Measurements from ENCODE around the gene CNFN. TPM values are rescaled to one million over a fixed set of nuclear protein-coding genes. Genes with fewer than 3 reads are reported as not detected.

Gene CNFN, protein sequence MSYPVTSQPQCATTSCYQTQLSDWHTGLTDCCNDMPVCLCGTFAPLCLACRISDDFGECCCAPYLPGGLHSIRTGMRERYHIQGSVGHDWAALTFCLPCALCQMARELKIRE
- total RNA-seq = 1.6 and 1.8 TPM in 2 replicates

DNA sequence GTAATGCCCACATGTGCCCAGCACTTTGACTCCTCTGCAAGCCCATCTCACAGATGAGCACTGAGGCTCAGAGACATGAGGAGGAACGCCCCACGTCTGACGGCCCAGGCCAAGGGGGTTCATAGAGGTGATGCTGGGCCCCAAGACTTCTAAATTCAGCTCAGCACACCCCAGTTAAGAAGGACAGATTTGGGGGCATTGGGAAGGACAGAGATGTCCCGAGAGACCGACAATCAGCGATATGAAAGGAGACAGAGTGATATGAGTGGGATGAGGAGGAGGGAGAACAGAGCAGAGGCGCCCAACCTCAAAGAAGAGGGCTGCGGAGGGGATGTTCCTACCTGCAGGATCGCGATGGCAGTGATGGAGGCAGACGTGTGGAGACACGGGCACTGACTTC is at the start of gene CNFN:
Gene CNFN (minus strand): TSS at position 399 of the 400 bp plus-strand sequence. CDS start 1,260 bp downstream, outside the sequence.

DNA sequence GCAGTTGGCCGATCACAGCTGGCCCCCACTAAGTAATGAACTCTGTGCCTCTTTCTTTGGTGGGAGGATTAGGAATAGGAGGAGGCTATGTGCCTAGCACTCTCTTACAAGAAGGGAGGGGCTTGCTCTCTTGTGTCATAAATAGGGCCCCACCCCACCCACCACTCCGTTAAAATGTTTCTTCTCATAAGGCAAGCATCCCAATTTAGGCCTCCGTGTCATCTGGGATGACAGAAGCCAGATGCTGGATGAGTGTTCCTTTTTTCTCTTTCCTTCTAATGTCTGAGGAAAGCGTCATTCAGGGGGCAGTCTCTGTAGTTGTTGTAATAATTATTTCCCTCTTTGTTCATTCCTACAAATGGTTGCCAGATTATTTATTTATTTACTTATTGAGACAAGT is 37.2 kb upstream of the CNFN start, which contains the start of gene LIPE:
Gene LIPE (minus strand): TSS at position 76 of the 400 bp plus-strand sequence. CDS start 239 bp downstream, outside the sequence.

Other genes with a start within 250 kb of the CNFN start
- gene DEDD2, start 172.6 kb downstream of the CNFN start, total RNA-seq = 12.0 and 13.4 TPM in 2 replicates
- gene ZNF526, start 170.0 kb downstream of the CNFN start, total RNA-seq = 4.3 and 8.2 TPM in 2 replicates
- 16.3 and 17.9 TPM in 2 replicates for gene GSK3A, start 147.7 kb downstream of the CNFN start, total RNA-seq
- 36.2 and 47.7 TPM in 2 replicates for gene ERF, start 135.2 kb downstream of the CNFN start, total RNA-seq
- 42.0 and 69.8 TPM in 2 replicates for gene CIC, start 121.0 kb downstream of the CNFN start, total RNA-seq
- 0.35 and 8.3 TPM in 2 replicates for gene PRR19, start 88.2 kb downstream of the CNFN start, total RNA-seq
- gene PAFAH1B3, start 87.7 kb downstream of the CNFN start, total RNA-seq = 16.9 and 27.4 TPM in 2 replicates
- gene TMEM145, start 77.0 kb downstream of the CNFN start, total RNA-seq = not detected in 2 replicates
- gene MEGF8, start 64.7 kb downstream of the CNFN start, total RNA-seq = 25.9 and 32.7 TPM in 2 replicates
- 4.0 and 10.7 TPM in 2 replicates for gene LIPE, start 37.1 kb upstream of the CNFN start, total RNA-seq
- not detected in 2 replicates for gene CXCL17, start 52.6 kb upstream of the CNFN start, total RNA-seq
- 0.12 TPM in 1 of 2 replicates, not detected in the other for gene CEACAM1, start 138.2 kb upstream of the CNFN start, total RNA-seq
- not detected in 2 replicates for gene CEACAM8, start 204.6 kb upstream of the CNFN start, total RNA-seq